Trophoblast cell (in vitro differentiated cells and primary cell): ENCODE data around the gene GH2.
"Not testable (repeated sequence)": the region's sequence is repeated elsewhere in the genome, so short reads cannot be mapped to it uniquely, and the experiment has no call there.

Experiments used
- DNase-seq, 2 donors: peaks; one replicate each; pipeline ENCODE4 v3.0.0-alpha.2; 2016
- H2AFZ ChIP-seq: 2 replicates; pipeline ENCODE4 v1.6.1; 2013; ENCODE audit warnings: low read length, moderate library complexity, mild to moderate bottlenecking; ENCODE audit not compliant: insufficient read depth, poor library complexity
- H2AK5ac ChIP-seq: 2 replicates; pipeline ENCODE4 v1.6.1; 2013; ENCODE audit warnings: mild to moderate bottlenecking, low read length
- H2BK120ac ChIP-seq: 2 replicates; pipeline ENCODE4 v1.6.1; 2013; ENCODE audit warnings: low read length, mild to moderate bottlenecking, moderate library complexity; ENCODE audit not compliant: insufficient read depth, poor library complexity
- H2BK12ac ChIP-seq: 2 replicates; pipeline ENCODE4 v1.6.1; 2013; ENCODE audit warnings: mild to moderate bottlenecking, low read length, moderate library complexity
- H2BK5ac ChIP-seq: 2 replicates; pipeline ENCODE4 v1.6.1; 2013; ENCODE audit warnings: low read length, low read depth, moderate library complexity, mild to moderate bottlenecking; ENCODE audit not compliant: poor library complexity
- H3K14ac ChIP-seq: 2 replicates; pipeline ENCODE4 v1.6.1; 2013; ENCODE audit warnings: mild to moderate bottlenecking, low read length
- H3K18ac ChIP-seq: 2 replicates; pipeline ENCODE4 v1.6.1; 2013; ENCODE audit warnings: mild to moderate bottlenecking, low read length
- H3K23ac ChIP-seq: 2 replicates; pipeline ENCODE4 v1.6.1; 2013; ENCODE audit warnings: low read length
- H3K27ac ChIP-seq: 2 replicates; pipeline ENCODE4 v1.5.1; 2013; ENCODE audit warnings: low read depth, mild to moderate bottlenecking, inconsistent platforms, low read length, moderate library complexity
- H3K27me3 ChIP-seq: 2 replicates; pipeline ENCODE4 v1.6.1; 2013; ENCODE audit warnings: inconsistent platforms, mild to moderate bottlenecking, low read length, moderate library complexity; ENCODE audit not compliant: insufficient read depth
- H3K36me3 ChIP-seq, 2 experiments: 1 replicate in 1 of 2; 2 replicates in 1 of 2; pipeline ENCODE4 v1.6.1; 2013; ENCODE audit warnings: low read length in 2 of 2, mild to moderate bottlenecking in 2 of 2, moderate library complexity in 1 of 2; ENCODE audit not compliant: insufficient read depth in 2 of 2, control insufficient read depth in 1 of 2
- H3K4ac ChIP-seq: 2 replicates; pipeline ENCODE4 v1.6.1; 2013; ENCODE audit warnings: low read depth, mild to moderate bottlenecking, low read length, moderate library complexity
- H3K4me1 ChIP-seq, 2 experiments: 1 replicate in 1 of 2; 2 replicates in 1 of 2; pipeline ENCODE4 v1.6.1; 2013; ENCODE audit warnings: low read length in 2 of 2, mild to moderate bottlenecking in 2 of 2, moderate library complexity in 1 of 2; ENCODE audit not compliant: insufficient read depth in 2 of 2, control insufficient read depth in 1 of 2
- H3K4me2 ChIP-seq: 2 replicates; pipeline ENCODE4 v1.6.1; 2013; ENCODE audit warnings: inconsistent platforms, mild to moderate bottlenecking, low read length, moderate library complexity
- H3K4me3 ChIP-seq: 2 replicates; pipeline ENCODE4 v1.5.1; 2013; ENCODE audit warnings: mild to moderate bottlenecking, low read depth, low read length, inconsistent platforms
- H3K79me1 ChIP-seq: one replicate; pipeline ENCODE4 v1.6.1; 2013; ENCODE audit warnings: low read length
- H3K79me2 ChIP-seq: 2 replicates; pipeline ENCODE4 v1.6.1; 2013; ENCODE audit warnings: low read length, mild to moderate bottlenecking; ENCODE audit not compliant: control insufficient read depth, insufficient read depth, poor library complexity
- H3K9ac ChIP-seq: 2 replicates; pipeline ENCODE4 v1.6.1; 2013; ENCODE audit warnings: mild to moderate bottlenecking, low read length
- H3K9me3 ChIP-seq: 2 replicates; pipeline ENCODE4 v1.6.1; 2013; ENCODE audit warnings: low read depth, mild to moderate bottlenecking, control low read depth, inconsistent platforms, low read length; ENCODE audit not compliant: insufficient read depth
- H4K12ac ChIP-seq: 2 replicates; pipeline ENCODE4 v1.6.1; 2013; ENCODE audit warnings: low read depth, mild to moderate bottlenecking, low read length, moderate library complexity
- H4K8ac ChIP-seq: 2 replicates; pipeline ENCODE4 v1.6.1; 2013; ENCODE audit warnings: low read depth, mild to moderate bottlenecking, low read length, moderate library complexity
- H4K91ac ChIP-seq: one replicate; pipeline ENCODE4 v1.6.1; 2013; ENCODE audit warnings: low read depth, mild to moderate bottlenecking, low read length, moderate library complexity
- WGBS: extraction: QIAGEN DNeasy Blood & Tissue Kit; methylation state at CpG from one replicate; pipeline ENCODE4 v1.1.7; 2013; ENCODE audit warnings: missing lambda C conversion rate; ENCODE audit not compliant: insufficient read length, insufficient coverage; ENCODE audit errors: extremely low coverage; 5-methylcytosine and 5-hydroxymethylcytosine counted together

Gene GH2

GRCh38 chr17:63866625-63867024, 15.1 kb downstream of the GH2 start:
- not testable (repeated sequence) for H3K36me3 ChIP-seq, H3K4me3 ChIP-seq, H3K4me1 ChIP-seq, H2BK120ac ChIP-seq, H3K79me1 ChIP-seq, H2AFZ ChIP-seq, H3K9ac ChIP-seq, H3K18ac ChIP-seq, H3K23ac ChIP-seq, H3K14ac ChIP-seq, H3K4me2 ChIP-seq, H3K9me3 ChIP-seq, H4K91ac ChIP-seq, H4K12ac ChIP-seq, H2BK5ac ChIP-seq, H2BK12ac ChIP-seq, H4K8ac ChIP-seq, H2AK5ac ChIP-seq, H3K27me3 ChIP-seq, H3K79me2 ChIP-seq, H3K4ac ChIP-seq, H3K27ac ChIP-seq
- WGBS: no CpG with 5 or more reads among the region's 7 CpGs
- DNase-seq: peak in 1 of 2 donors; percentile 30

DNA sequence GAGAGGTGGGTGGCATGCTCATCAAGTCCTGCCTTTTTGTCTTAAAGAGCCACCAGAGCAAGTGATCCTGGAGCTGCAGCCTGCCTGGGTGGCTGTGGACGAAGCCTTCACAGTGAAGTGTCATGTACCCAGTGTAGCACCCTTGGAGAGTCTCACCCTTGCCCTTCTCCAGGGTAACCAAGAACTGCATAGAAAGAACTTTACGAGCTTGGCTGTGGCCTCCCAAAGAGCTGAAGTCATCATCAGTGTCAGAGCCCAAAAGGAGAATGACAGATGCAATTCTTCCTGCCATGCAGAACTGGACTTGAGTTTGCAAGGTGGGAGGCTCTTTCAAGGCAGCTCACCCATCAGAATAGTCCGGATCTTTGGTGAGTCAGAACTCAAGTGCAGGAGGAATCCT, 22.5 kb downstream of the GH2 start:
- no peak overlapping the region for H2AFZ ChIP-seq
- H3K27me3 ChIP-seq: no peaks in the 10 kb centered on the region
- H3K4ac ChIP-seq: no peak overlapping the region
- H2BK12ac ChIP-seq: no peak overlapping the region
- H3K9me3 ChIP-seq: no peaks in the 10 kb centered on the region
- H3K4me1 ChIP-seq: no peaks in the 10 kb centered on the region
- WGBS: no CpG with 5 or more reads among the region's 3 CpGs
- no peak overlapping the region for H4K91ac ChIP-seq
- no peak overlapping the region for H3K4me2 ChIP-seq
- DNase-seq: no peak
- no peaks in the 10 kb centered on the region for H3K79me1 ChIP-seq
- H3K23ac ChIP-seq: no peak overlapping the region
- H4K12ac ChIP-seq: no peak overlapping the region
- no peak overlapping the region for H3K27ac ChIP-seq
- H3K9ac ChIP-seq: no peak overlapping the region
- H3K4me3 ChIP-seq: no peak overlapping the region
- no peaks in the 10 kb centered on the region for H3K36me3 ChIP-seq
- no peak overlapping the region for H2AK5ac ChIP-seq
- no peak overlapping the region for H2BK120ac ChIP-seq
- H4K8ac ChIP-seq: no peak overlapping the region
- no peak overlapping the region for H3K14ac ChIP-seq
- no peak overlapping the region for H2BK5ac ChIP-seq
- no peak overlapping the region for H3K18ac ChIP-seq
- H3K79me2 ChIP-seq: no peaks in the 10 kb centered on the region

- H3K27ac ChIP-seq, H3K79me2 ChIP-seq: not testable (repeated sequence)
- WGBS: no CpG with 5 or more reads among the region's 8 CpGs
Measured at GRCh38 chr17:63856425-63856824, 25.3 kb downstream of the GH2 start.

GRCh38 chr17:63855185-63855584, 26.6 kb downstream of the GH2 start:
- Histone ChIP-seq H4K12ac (no peak overlapping the region), H3K27ac (no peak overlapping the region)

More at GRCh38 chr17:63856425-63856824, 25.3 kb downstream of the GH2 start:
- not testable (repeated sequence) for H3K9me3 ChIP-seq, H3K14ac ChIP-seq, H2AK5ac ChIP-seq, H3K9ac ChIP-seq, H4K91ac ChIP-seq, H3K36me3 ChIP-seq, H2BK5ac ChIP-seq, H2AFZ ChIP-seq, H4K8ac ChIP-seq, H3K4me1 ChIP-seq, H4K12ac ChIP-seq, DNase-seq, H3K4me2 ChIP-seq, H3K79me1 ChIP-seq, H3K27me3 ChIP-seq, H3K4ac ChIP-seq, H2BK12ac ChIP-seq, H3K18ac ChIP-seq, H3K4me3 ChIP-seq, H2BK120ac ChIP-seq, H3K23ac ChIP-seq

More at GRCh38 chr17:63855185-63855584, 26.6 kb downstream of the GH2 start:
- no peak overlapping the region for H2BK5ac ChIP-seq
- no peak overlapping the region for H3K4me3 ChIP-seq
- no peaks in the 10 kb centered on the region for H3K9me3 ChIP-seq
- no peaks in the 10 kb centered on the region for H3K27me3 ChIP-seq
- no peak overlapping the region for H3K14ac ChIP-seq
- no peak overlapping the region for H4K91ac ChIP-seq
- no peak overlapping the region for H2AK5ac ChIP-seq
- H3K18ac ChIP-seq: no peak overlapping the region
- H4K8ac ChIP-seq: no peak overlapping the region
- no peak overlapping the region for H3K4me2 ChIP-seq
- H3K23ac ChIP-seq: no peak overlapping the region
- no peak overlapping the region for H3K9ac ChIP-seq
- no peak overlapping the region for H3K4ac ChIP-seq
- H2AFZ ChIP-seq: no peak overlapping the region
- no peaks in the 10 kb centered on the region for H3K79me1 ChIP-seq
- H3K4me1 ChIP-seq: no peaks in the 10 kb centered on the region
- H2BK12ac ChIP-seq: no peak overlapping the region
- no CpG with 5 or more reads among the region's 8 CpGs for WGBS
- DNase-seq: no peak
- no peaks in the 10 kb centered on the region for H3K79me2 ChIP-seq
- no peak overlapping the region for H2BK120ac ChIP-seq
- H3K36me3 ChIP-seq: no peaks in the 10 kb centered on the region
